Stimulated activated CD8-positive, alpha-beta memory T cell treated with anti-CD3 and anti-CD28 coated beads, Interleukin-7, amount 100 ng/mL, for 1 hour (primary cell): ENCODE measurements around the gene NEU2.

Source experiments
- DNase-seq, 2 donors: peaks; one replicate each; pipeline ENCODE4 v3.0.0-alpha.2; 2020; ENCODE audit warnings: low read depth in 2 of 2

NEU2 gene

DNA sequence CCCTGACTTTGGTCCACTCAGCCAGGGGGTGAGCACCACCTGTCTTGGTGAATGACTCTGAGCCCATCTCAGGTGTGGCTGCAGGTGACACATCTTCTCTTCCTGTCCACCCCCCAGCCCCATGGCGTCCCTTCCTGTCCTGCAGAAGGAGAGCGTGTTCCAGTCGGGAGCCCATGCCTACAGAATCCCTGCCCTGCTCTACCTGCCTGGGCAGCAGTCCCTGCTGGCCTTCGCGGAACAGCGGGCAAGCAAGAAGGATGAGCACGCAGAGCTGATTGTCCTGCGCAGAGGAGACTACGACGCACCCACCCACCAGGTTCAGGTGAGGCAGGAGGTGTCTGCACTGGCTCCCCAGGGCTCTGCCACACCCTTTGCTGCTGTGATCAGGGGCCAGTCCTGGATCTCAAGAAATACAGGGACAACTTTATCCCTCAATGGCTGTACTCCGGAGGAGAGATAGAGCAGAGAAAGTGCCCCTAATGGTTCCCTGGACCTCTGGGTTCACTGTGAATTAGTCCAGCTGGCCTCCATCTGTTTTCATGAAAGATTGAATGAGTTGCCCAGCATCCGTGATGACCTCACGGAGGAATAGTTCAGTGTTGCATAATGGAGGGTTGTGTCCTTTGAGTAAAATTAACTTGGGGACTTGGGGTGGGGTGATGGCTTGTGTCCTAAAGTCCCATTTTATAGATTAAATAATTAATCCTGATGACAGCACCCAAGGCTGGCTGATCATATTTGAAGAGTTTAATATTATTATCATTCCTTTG, at the start of gene NEU2:
Gene NEU2, plus strand, starts transcription at position 122 of the 770 bp plus-strand sequence. Its CDS starts 0 bp downstream, at position 122.
- DNase-seq, result no peak

DNA sequence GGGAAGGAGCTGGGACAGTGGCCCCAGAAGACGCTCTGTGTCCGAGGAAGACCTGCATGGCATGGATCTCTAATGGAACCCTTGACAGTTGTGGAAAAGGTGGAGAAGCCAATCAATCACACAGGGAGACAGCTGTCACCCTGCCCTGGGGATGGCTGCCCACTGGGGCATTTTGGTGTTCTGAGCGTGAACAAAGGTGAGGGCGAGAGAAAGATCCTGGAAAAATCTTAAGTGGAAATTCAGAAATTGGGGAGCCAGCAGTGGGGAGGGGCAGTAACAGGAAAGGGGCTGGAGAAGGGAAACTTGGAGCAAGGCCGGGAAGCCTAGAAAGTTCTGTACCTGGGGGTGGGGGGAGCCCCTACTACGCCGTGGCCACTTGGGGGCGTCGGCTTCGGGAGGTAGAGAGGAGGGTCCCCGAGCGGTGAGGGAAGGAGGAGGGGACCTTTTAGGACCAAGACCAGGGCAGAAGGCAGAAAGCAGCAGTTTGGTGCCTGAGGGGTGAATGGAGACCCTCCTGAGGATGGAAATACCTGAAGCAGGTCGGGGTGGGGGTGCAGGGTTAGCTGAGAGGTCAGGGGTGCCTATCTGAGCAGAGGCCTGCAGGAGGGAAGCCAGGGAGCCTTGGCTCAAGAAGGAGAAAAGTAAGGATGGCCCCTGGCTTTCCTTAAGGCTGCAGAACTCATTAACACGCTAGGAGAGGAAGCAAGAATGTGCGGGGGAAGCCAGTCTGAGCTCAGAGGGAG, 49.4 kb upstream of the NEU2 start:
- DNase-seq, result no peak

DNA sequence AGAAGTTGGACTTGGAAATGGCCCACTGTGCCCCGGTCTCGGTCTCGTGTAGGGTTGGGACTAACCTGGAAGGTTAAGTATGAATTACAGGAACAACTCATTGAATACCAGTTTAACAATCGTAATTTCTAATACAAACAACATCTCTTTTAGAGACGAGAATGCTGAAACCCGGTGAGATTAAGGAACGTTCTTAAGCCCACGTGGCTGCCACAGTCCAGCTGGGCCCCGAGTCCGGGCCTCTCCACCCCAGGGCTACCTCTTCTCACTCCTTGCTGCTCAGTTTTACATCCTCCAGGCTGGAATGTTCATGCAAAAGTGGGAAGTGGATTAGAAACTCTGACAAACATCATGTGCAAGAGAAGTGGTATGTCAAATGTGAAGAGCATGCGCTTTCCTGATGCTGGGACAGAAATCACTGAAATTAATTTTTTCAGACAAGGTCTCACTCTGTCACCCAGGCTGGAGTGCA, 48.8 kb upstream of the NEU2 start:
- no peak for DNase-seq

DNA sequence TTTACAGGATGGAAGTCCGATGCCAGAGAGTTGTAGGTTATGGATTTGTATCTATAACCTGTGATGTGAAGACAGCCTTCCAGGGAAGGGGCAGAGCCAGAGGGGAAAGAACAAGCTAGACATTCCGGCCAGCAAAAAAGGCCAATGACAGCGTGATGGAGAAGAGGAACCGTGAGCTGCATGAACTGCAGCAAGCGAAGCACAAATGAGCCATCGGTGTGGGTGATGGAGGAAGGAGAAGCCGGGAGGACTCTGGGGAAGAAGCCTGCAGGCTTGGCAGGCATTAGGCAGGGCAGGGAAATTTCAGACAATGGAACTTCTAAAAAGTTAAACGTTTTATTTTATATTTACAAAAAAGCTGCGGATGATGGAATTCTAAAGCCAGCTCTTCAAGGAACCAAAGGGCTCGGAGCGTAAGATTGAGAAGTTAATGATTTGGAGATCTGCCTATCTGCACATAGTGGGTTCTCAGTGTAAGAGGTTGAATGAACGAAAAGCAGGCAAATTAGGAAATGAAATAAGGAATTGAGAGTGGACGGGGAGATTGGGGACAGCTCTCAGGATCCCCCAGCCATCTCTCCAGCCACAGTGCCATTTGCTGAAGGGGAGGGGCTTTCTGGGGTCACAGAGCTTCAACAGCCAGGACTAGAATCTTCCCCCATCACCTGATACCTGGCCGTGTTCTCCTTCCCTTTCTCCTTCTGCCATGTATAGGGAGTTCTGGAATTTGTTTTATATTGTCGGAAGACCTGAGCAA, 47.8 kb upstream of the NEU2 start:
- DNase-seq, result no peak

DNA sequence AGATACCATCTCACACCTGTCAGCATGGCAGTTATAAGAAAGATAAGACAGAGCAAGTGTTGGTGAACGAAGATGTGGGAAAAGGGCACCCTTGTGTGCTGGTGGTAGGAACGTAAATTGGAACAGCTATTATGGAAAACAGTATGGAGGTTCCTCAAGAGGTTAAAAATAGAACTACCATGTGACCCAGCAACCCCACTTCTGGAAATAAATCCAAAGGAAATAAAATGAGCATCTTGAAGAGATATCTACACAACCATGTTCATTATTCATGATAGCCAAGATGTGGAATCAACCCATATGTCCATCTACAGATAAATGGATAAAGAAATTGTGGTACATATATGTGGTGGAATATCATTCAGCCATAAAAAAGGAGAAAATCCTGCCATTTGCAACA, 46.3 kb upstream of the NEU2 start:
- DNase-seq, result no peak

DNA sequence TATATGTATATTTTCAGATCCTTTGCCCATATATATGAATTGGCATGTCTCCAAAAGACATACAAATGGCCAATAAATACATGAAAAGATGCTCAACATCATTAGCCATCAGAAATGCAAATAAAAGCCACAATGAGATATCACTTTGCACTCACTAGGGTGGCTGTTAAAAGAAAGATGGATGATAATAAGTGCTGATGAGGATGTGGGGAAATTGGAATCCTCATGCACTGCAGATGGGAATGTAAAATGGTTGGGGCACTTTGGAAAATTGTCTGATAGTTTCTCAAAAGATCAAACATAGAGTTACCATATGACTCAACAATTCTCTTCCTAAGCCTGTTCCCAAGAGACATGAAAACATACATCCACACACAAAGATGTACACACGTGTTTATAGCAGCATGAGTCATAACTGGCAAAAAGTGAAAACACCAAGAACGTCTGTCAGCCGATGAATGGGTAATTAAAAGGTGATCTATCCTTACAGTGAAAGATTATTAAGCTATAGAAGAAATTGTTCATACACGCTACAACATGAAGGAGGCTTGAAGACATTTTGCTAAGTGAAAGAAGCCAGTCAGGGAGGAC, 39.1 kb upstream of the NEU2 start:
- no peak for DNase-seq

DNA sequence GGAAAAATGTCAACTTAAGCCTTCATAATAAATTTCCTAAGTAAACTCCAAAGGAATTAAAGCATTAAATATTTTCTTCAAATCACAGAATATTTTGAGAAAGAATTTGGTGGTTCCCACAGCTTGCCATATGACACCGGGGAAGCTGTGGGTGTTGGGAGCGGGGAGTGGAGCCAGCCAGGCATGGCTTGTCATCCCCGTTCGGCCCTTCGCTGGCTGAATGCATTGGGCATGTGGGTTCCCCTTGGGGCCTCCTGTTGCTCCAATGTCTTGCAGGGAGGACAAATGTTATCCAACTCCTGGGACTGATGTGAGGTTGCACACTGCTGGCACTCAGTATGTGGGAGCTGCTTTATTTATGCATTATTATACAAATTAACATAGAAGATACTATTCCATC, 38.0 kb upstream of the NEU2 start:
- no peak for DNase-seq

DNA sequence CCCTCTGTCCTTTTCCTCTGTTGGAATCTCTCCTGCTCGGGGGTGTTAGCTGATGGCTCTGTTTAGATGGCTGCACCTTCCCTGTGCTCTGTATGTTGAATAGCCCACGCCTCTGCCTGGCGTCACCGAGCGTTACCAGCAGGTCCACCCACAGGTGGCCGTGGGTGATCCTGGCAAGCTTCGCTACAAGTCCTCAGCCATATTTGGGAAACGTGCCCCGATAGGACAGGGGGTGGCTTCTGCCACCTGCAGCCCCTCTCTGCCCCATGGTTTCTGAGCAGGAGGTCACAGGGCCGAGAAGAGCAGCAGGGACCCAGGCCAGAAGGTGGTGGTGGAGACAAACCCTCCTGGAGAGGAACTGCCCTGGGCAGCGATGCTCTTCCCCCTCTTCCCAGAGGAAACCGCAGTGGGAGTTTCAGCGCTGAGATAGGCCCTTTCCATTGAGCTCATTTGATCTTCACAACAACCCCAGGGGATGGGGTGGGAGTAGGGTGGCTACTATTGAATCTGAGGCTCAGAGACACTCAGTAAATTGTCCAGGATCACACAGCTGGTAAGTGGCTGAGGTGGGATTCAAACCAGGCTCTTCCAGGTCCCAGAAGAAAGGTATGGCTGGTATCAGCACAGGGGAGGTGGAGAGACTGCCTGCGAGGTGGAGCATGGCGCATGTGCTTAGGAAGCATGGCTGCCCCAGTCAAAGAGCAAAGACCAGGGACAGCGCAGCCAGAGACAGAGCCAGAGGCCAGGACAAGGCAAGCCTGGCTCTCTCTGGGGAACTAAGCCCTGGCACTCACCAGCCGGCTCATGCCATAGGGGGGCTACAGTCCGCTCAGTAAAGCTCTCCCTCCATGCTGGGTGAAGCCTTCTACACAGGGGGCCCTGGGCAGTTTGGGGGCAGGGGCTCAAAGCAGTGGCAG, 34.5 kb upstream of the NEU2 start:
- no peak for DNase-seq

DNA sequence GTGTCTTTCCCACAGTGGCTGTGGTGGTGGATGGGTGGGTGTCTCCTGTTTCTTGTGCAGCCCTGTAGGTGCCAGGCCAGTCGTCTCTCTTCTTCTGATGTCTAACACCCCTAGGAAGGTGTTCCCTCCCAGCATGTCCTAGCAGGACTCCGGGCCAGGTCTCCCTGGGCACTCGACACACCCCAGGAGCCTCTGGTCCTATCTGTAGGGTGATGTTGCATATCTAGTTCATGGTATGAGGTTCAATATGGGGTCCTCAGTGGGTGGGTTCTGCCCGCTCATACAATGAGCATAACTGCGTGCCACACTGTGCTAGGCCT, 33.8 kb upstream of the NEU2 start:
- DNase-seq, result no peak

DNA sequence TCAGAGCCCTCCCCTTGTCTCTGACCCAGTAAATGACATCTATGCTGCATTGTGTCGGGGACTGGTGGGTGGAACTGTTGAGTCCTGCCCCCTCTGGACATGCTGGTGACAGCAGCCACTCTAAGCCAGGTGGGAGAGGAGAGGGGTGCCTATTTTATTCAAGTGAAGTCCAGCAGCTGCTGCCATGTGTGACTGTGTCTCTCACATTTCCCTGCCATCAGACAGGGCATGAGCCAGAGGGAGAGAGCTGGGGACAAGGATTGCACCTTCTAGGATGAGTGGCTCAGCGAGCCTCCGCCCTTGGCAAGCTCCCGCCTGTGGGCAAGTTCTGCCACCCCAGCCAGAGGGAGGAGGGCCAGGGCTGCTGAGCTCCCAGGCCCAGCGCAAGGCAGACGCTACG, 33.1 kb upstream of the NEU2 start:
- no peak for DNase-seq

DNA sequence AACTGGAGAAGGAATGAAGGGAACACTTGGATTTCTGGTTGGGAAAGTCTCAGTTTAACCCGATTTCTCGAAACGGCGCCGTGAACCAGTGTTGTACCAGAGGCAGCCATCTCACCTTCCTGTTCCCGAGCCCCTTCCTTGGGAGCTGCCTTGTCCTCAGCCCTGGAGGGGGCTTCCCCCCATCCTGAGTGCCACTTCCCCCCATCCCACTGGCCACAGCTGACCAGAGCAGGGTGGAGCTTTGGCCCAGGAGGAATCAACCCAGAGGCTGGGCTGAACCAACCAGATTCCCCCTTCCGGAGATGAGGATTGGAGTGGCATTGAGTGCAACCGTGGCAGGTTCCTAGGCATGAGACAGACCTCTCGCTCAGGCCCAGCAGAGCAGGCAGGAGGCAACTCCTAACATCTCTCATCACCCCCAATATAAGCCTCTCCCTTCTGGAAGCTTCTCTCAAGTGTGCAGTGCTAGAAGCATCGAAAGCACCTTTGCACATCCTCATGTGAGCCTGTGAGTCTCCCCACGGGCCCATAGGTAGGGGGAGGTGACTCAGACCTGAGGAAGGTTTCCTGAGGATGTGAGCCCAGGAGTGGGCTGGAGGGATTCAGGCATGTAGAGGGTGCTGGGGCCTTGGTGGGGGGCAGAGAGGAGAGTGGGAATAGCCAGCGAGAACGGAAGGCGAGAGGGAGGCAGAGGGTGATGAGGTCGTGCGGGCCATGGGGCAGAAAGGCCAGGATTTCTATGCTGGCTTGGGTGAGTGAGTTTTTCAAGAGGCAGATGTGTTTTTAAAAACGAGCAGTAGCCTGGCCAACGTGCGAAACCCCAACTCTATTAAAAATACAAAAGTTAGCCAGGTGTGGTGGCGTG, 31.4 kb upstream of the NEU2 start:
- no peak for DNase-seq

DNA sequence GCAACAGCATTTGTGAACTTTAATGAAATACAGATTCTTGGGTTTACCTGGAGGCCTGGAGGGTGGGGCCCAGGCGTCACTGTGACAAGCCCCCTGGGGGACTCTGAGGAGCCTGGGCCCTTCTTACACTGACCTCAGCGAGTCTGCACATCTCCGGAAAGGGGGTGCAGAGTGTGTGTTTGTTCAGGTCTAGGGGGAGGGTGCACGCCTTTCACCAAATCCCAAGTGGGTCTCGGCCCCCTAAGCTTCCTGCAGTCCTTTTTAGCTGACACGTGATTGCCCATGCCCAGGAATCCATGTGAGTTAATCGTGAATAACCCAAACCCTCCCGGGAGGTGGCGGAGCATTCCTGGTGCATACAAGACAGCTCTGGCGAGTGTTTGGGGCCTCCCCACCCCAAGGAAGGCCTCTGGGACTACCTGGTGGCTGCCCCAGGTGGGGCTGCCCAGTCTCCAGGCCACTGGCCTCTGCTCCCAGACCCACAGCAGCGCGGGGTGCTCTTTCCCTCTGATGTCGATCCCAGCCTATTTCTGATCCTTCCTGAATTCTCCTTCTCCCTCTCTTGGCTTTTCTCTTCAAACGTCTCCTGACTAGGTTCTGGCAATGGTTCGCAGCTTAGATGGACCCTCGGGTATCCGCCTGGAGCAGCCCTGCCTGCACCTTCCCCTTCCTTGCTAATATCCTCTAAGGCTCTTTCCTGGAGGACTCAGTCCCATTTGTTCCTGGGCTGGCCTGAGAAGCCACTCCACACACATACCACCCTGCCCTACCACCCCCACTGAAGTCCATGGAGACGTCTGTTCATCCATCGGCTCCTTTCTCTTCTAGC, 29.4 kb upstream of the NEU2 start:
- no peak for DNase-seq

DNA sequence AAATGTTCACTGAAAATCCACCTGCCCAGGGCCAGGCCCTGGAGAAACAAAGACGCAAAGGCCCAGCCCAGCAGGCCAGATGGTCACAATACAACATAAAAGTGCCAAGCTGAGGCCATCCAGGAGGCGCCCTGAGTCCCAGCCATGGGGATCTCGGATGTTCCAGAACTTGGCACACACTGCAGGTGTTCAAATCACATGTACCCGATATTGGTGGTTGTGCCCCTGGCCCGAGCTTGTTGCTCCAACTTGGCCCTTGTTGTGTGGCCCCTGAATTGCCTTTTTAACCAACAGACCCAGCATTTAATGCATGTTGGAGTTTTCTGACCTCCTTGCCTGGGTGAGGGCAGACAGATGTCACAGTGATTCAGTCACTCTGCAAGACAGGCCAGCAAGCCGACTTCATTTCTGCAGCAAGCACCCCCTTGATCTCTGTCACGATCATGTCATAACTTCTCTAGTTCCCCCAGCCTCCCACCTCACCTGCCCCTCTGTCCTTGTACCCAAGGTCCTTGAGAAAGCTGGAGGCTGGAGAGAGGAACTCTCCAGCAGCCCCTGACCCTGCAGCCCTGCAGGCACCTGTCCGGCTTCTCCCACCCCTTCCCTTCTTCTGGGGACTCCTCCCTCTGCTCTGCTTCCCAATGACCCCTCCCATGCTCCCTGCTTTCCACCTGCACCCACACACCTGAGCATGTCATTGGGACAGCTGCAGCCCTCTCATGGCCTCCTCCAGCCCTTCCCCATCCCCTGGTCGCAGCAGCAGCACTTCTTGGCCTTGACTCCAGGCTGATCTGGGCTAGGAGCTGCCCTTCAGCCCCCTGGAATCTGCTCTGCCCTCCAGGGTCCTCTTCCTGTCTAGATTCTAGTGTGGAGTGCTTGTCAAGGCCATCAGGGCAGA, 28.6 kb upstream of the NEU2 start:
- no peak for DNase-seq

DNA sequence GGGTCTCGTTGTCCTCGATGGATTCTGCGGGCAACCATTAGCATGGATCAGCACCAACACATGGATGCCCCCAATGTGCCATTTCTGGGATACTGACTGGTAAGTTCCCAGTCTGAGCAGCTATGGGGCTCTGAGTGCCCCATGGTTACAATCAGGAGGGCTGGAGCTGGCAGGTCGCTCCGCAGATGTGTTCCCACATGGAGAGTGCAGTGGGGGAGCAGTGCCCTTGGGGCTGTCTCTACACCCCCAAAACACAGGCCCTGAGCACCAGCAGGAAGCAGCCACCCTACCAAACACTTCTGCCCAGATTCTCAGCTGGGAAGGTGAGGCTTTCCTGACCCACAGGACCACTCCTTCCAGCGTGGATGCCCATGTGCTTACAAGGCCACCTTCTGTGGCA, 27.4 kb upstream of the NEU2 start:
- no peak for DNase-seq

DNA sequence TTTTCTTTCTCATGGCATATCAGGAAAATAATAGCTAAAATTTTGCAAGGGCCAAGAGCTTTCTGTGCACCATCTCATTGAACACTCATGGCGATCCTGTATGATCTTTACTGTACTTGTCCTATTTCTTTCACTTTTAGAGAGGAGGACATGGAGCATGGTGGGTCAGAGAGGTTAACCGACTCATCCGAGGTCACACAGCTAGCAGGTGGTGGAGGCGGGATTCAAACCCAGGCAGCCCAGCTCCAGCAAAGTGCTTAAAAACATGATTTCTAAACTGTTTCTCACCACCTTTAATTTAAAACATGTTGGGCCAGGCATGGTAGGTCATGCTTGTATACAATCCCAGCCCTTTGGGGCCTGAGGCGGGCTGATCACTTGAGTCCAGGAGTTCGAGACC, 25.8 kb upstream of the NEU2 start:
- no peak for DNase-seq

DNA sequence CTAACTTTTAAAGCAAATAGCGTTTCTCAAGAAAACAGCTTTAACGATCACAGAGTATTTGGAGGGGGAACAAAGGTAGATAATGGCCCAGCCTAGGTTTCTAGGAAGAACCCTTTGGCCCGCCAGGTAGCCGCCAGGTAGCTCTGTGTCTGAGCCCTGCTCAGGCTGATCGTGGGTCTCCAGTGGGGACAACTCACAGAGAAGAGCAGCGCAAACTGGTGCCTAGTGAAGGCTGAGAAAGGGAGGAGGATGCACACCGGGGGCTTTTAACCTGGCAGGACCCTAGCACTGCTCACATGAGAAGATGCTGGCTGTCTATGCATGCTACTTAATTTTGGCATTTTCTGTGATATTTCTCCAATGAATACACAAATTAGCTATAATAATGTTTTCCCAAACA, 25.2 kb upstream of the NEU2 start:
- no peak for DNase-seq

DNA sequence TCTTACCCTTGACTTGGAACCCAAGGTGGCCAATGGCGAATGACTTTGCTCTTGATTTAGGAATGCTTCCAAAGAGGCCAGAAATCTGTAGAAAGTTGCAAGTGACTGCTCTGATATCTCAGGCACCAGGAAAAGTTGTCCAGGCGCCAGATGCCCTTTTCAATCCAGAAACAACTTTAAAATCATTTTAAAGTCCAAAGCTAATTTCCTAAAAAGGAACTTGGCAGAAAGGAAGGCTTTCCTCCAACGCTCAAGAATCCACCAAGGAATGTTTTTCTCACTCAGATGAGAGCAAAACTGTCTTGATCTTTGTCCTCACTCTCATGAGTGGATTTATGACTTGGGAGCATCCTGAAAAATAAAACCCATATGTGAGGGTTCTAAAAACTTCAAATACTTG, 24.7 kb upstream of the NEU2 start:
- no peak for DNase-seq

DNA sequence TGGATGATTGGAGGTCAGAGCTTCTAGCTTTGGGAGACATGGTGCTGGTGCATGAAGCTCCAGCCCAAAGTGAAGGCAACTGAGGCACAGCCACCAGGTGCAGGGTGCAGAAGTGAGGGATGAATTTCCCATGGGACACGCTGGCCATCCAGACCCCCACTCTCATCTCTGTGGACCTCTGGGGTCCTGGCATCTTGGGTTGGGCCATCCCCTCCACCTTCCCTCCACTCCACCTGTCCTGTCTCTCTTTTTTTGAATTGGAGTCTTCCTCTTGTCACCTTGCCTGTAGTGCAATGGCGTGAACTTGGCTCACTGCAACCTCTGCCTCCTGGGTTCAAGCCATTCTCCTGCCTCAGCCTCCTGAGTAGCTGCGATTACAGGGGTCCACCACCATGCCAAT, 22.8 kb upstream of the NEU2 start:
- no peak for DNase-seq
